ENCODE measurements around the gene LIF.
"Not testable (repeated sequence)": the region's sequence is repeated elsewhere in the genome, so short reads cannot be mapped to it uniquely, and the experiment has no call there.

LIF gene

GRCh38 chr22:30240541-30241417, 5.8 kb downstream of the LIF start:
- 88% methylated on average over 24 of the region's 24 CpGs for WGBS
- Histone ChIP-seq H3K4me1 (ENCODE audit: insufficient read depth, low read length) (peaks cover 23% of the 10 kb centered on the region), H3K36me3 (ENCODE audit: insufficient read depth, low read length) (peaks cover 10% of the 10 kb centered on the region; the same call in 1 of the 2 replicates)

GRCh38 chr22:30239488-30240405, 6.8 kb downstream of the LIF start:
- 92% methylated on average over 15 of the region's 17 CpGs for WGBS
- Histone ChIP-seq H3K36me3 (ENCODE audit: insufficient read depth, low read length) (peaks cover 10% of the 10 kb centered on the region; the same call in 1 of the 2 replicates), H3K4me1 (ENCODE audit: insufficient read depth, low read length) (peaks cover 26% of the 10 kb centered on the region), H3K9me3 (ENCODE audit: insufficient read depth, low read depth, low read length) (no peaks in the 10 kb centered on the region), H3K27ac (ENCODE audit: low read depth, low read length) (no peak overlapping the region), H3K4me3 (ENCODE audit: low read length) (no peak overlapping the region), H3K9ac (ENCODE audit: low read depth, low read length) (no peak overlapping the region), H3K27me3 (ENCODE audit: insufficient read depth, low read length) (no peaks in the 10 kb centered on the region)

More at GRCh38 chr22:30240541-30241417, 5.8 kb downstream of the LIF start:
- H3K27ac ChIP-seq (ENCODE audit: low read depth, low read length): no peak overlapping the region
- no peak overlapping the region for H3K4me3 ChIP-seq (ENCODE audit: low read length)
- no peaks in the 10 kb centered on the region for H3K9me3 ChIP-seq (ENCODE audit: insufficient read depth, low read depth, low read length)
- H3K9ac ChIP-seq (ENCODE audit: low read depth, low read length): no peak overlapping the region
- H3K27me3 ChIP-seq (ENCODE audit: insufficient read depth, low read length): no peaks in the 10 kb centered on the region; the same call in 1 of the 2 replicates

- H3K36me3 ChIP-seq (ENCODE audit: insufficient read depth, low read length): peaks cover 8% of the 10 kb centered on the region; the same call in 1 of the 2 replicates
Observed at GRCh38 chr22:30238661-30239487, 7.7 kb downstream of the LIF start.

GRCh38 chr22:30238136-30238535, 8.4 kb downstream of the LIF start:
- peaks cover 29% of the 10 kb centered on the region for H3K4me1 ChIP-seq (ENCODE audit: insufficient read depth, low read length)
- H3K9ac ChIP-seq (ENCODE audit: low read depth, low read length): no peak overlapping the region
- 92% methylated on average over 9 of the region's 9 CpGs for WGBS
- no peaks in the 10 kb centered on the region for H3K9me3 ChIP-seq (ENCODE audit: insufficient read depth, low read depth, low read length)
- no peaks in the 10 kb centered on the region for H3K27me3 ChIP-seq (ENCODE audit: insufficient read depth, low read length)
- no peak overlapping the region for H3K27ac ChIP-seq (ENCODE audit: low read depth, low read length)
- H3K36me3 ChIP-seq (ENCODE audit: insufficient read depth, low read length): peaks cover under 1% of the 10 kb centered on the region; the same call in 1 of the 2 replicates
- no peak overlapping the region for H3K4me3 ChIP-seq (ENCODE audit: low read length)

More at GRCh38 chr22:30238661-30239487, 7.7 kb downstream of the LIF start:
- H3K4me1 ChIP-seq (ENCODE audit: insufficient read depth, low read length): peaks cover 29% of the 10 kb centered on the region
- H3K27ac ChIP-seq (ENCODE audit: low read depth, low read length): no peak overlapping the region
- no peak overlapping the region for H3K9ac ChIP-seq (ENCODE audit: low read depth, low read length)
- no peak overlapping the region for H3K4me3 ChIP-seq (ENCODE audit: low read length)
- no peaks in the 10 kb centered on the region for H3K27me3 ChIP-seq (ENCODE audit: insufficient read depth, low read length)
- no peaks in the 10 kb centered on the region for H3K9me3 ChIP-seq (ENCODE audit: insufficient read depth, low read depth, low read length)
- WGBS: 61% methylated on average over 27 of the region's 27 CpGs

GRCh38 chr22:30236875-30237274, 9.7 kb downstream of the LIF start:
- Histone ChIP-seq H3K27me3 (ENCODE audit: insufficient read depth, low read length) (no peaks in the 10 kb centered on the region), H3K9ac (ENCODE audit: low read depth, low read length) (no peak overlapping the region), H3K27ac (ENCODE audit: low read depth, low read length) (no peak overlapping the region), H3K4me1 (ENCODE audit: insufficient read depth, low read length) (peaks cover 34% of the 10 kb centered on the region), H3K4me3 (ENCODE audit: low read length) (no peak overlapping the region), H3K9me3 (ENCODE audit: insufficient read depth, low read depth, low read length) (no peaks in the 10 kb centered on the region), H3K36me3 (ENCODE audit: insufficient read depth, low read length) (no peaks in the 10 kb centered on the region)
- 93% methylated on average over 5 of the region's 5 CpGs for WGBS

GRCh38 chr22:30235687-30236170, 10.8 kb downstream of the LIF start:
- H3K9ac ChIP-seq (ENCODE audit: low read depth, low read length): no peak overlapping the region
- no peaks in the 10 kb centered on the region for H3K9me3 ChIP-seq (ENCODE audit: insufficient read depth, low read depth, low read length)
- 31% methylated on average over 10 of the region's 10 CpGs for WGBS
- H3K27me3 ChIP-seq (ENCODE audit: insufficient read depth, low read length): no peaks in the 10 kb centered on the region
- peaks cover 34% of the 10 kb centered on the region for H3K4me1 ChIP-seq (ENCODE audit: insufficient read depth, low read length)
- no peak overlapping the region for H3K27ac ChIP-seq (ENCODE audit: low read depth, low read length)
- no peak overlapping the region for H3K4me3 ChIP-seq (ENCODE audit: low read length)
- no peaks in the 10 kb centered on the region for H3K36me3 ChIP-seq (ENCODE audit: insufficient read depth, low read length)

GRCh38 chr22:30234786-30235470, 11.6 kb downstream of the LIF start:
- no peaks in the 10 kb centered on the region for H3K9me3 ChIP-seq (ENCODE audit: insufficient read depth, low read depth, low read length)
- H3K9ac ChIP-seq (ENCODE audit: low read depth, low read length): no peak overlapping the region
- H3K4me3 ChIP-seq (ENCODE audit: low read length): no peak overlapping the region
- no peaks in the 10 kb centered on the region for H3K36me3 ChIP-seq (ENCODE audit: insufficient read depth, low read length)
- no peaks in the 10 kb centered on the region for H3K27me3 ChIP-seq (ENCODE audit: insufficient read depth, low read length)
- peaks cover 34% of the 10 kb centered on the region for H3K4me1 ChIP-seq (ENCODE audit: insufficient read depth, low read length)
- H3K27ac ChIP-seq (ENCODE audit: low read depth, low read length): no peak overlapping the region
- 58% methylated on average over 7 of the region's 7 CpGs for WGBS

GRCh38 chr22:30234325-30234724, 12.2 kb downstream of the LIF start:
- not testable (repeated sequence) for H3K36me3 ChIP-seq (ENCODE audit: insufficient read depth, low read length); H3K9ac ChIP-seq (ENCODE audit: low read depth, low read length); H3K27ac ChIP-seq (ENCODE audit: low read depth, low read length); H3K9me3 ChIP-seq (ENCODE audit: insufficient read depth, low read depth, low read length); H3K27me3 ChIP-seq (ENCODE audit: insufficient read depth, low read length); H3K4me3 ChIP-seq (ENCODE audit: low read length)
- H3K4me1 ChIP-seq (ENCODE audit: insufficient read depth, low read length): peaks cover 34% of the 10 kb centered on the region
- WGBS: 98% methylated on average over 2 of the region's 3 CpGs

- Histone ChIP-seq H3K9ac (ENCODE audit: low read depth, low read length) (no peak overlapping the region), H3K36me3 (ENCODE audit: insufficient read depth, low read length) (no peaks in the 10 kb centered on the region), H3K27ac (ENCODE audit: low read depth, low read length) (no peak overlapping the region), H3K27me3 (ENCODE audit: insufficient read depth, low read length) (no peaks in the 10 kb centered on the region), H3K4me3 (ENCODE audit: low read length) (no peak overlapping the region), H3K4me1 (ENCODE audit: insufficient read depth, low read length) (peaks cover 31% of the 10 kb centered on the region), H3K9me3 (ENCODE audit: insufficient read depth, low read depth, low read length) (no peaks in the 10 kb centered on the region)
- 96% methylated on average over 6 of the region's 6 CpGs for WGBS
Observed at GRCh38 chr22:30233582-30233981, 13.0 kb downstream of the LIF start.

GRCh38 chr22:30232716-30233218, 13.8 kb downstream of the LIF start:
- peaks cover 25% of the 10 kb centered on the region for H3K4me1 ChIP-seq (ENCODE audit: insufficient read depth, low read length)
- no peaks in the 10 kb centered on the region for H3K27me3 ChIP-seq (ENCODE audit: insufficient read depth, low read length)
- H3K9me3 ChIP-seq (ENCODE audit: insufficient read depth, low read depth, low read length): no peaks in the 10 kb centered on the region
- 53% methylated on average over 17 of the region's 17 CpGs for WGBS
- H3K27ac ChIP-seq (ENCODE audit: low read depth, low read length): no peak overlapping the region
- H3K4me3 ChIP-seq (ENCODE audit: low read length): no peak overlapping the region
- H3K9ac ChIP-seq (ENCODE audit: low read depth, low read length): no peak overlapping the region
- no peaks in the 10 kb centered on the region for H3K36me3 ChIP-seq (ENCODE audit: insufficient read depth, low read length)
